Measurements from ENCODE around the gene PRKAA1. TPM values are rescaled to one million over a fixed set of nuclear protein-coding genes. Genes with fewer than 3 reads are reported as not detected.

Gene PRKAA1
- total and polyA plus RNA-seq, 2 of the 13 experiments (the other 11 are each of a cell fraction or from before 2014, with no cell fraction given), result 36.6 to 58.0 TPM

GRCh38 chr5:40834849-40835787 lies 36.9 kb upstream of the PRKAA1 start, which contains the start of gene RPL37 (continued):
- TF ChIP-seq ZNF629 (CRISPR knock-in tag; conservative IDR thresholded peaks at IDR 0.05) (peak; percentile 4; the same call in 1 of the 2 replicates), CHD2 (IDR thresholded peaks at IDR 0.05; ENCODE audit: low read depth, low read length) (peak; percentile 59), ZMAT3 (CRISPR knock-in tag; conservative IDR thresholded peaks at IDR 0.05) (peak; percentile 70; the same call in 1 of the 2 replicates), LCORL (IDR thresholded peaks at IDR 0.05) (peak; percentile 58; the same call in 1 of the 2 replicates), LCORL (CRISPR knock-in tag; IDR thresholded peaks at IDR 0.05) (peak; percentile 81), MED1 (CRISPR knock-in tag; IDR thresholded peaks at IDR 0.05) (peak; percentile 90), KDM5A (IDR thresholded peaks at IDR 0.05; ENCODE audit: borderline replicate concordance, low read length) (peak; percentile 79; the same call in 1 of the 2 replicates), TAF1 (CRISPR knock-in tag; IDR thresholded peaks at IDR 0.05) (peak; percentile 98), HNF4A (CRISPR knock-in tag; IDR thresholded peaks at IDR 0.05) (peak; percentile 45), FOXA1 (IDR thresholded peaks at IDR 0.05) (no peak), FOXA1 (CRISPR knock-in tag; IDR thresholded peaks at IDR 0.05) (peak; percentile 66), ZNF780A (CRISPR knock-in tag; IDR thresholded peaks at IDR 0.05) (0 out of 2 replicates have a peak, but pooled peaks have one; percentile 41), ZNF720 (CRISPR knock-in tag; IDR thresholded peaks at IDR 0.05) (no peak), CREB1 (IDR thresholded peaks at IDR 0.05) (peak; percentile 80), CREB1 (CRISPR knock-in tag; IDR thresholded peaks at IDR 0.05) (peak; percentile 81), HDAC1 (CRISPR knock-in tag; IDR thresholded peaks at IDR 0.05) (peak; percentile 93), ZNF891 (CRISPR knock-in tag; IDR thresholded peaks at IDR 0.05) (peak; percentile 83), MBD4 (IDR thresholded peaks at IDR 0.05; ENCODE audit: borderline replicate concordance, low read length) (no peak), NCOA5 (CRISPR knock-in tag; IDR thresholded peaks at IDR 0.05) (no peak), FOXK2 (IDR thresholded peaks at IDR 0.05) (0 out of 2 replicates have a peak, but pooled peaks have one; percentile 62), ZBTB14 (CRISPR knock-in tag; IDR thresholded peaks at IDR 0.05) (no peak), ZNF768 (CRISPR knock-in tag; IDR thresholded peaks at IDR 0.05) (peak; percentile 90), HOXA5 (CRISPR knock-in tag; IDR thresholded peaks at IDR 0.05) (peak; percentile 93; the same call in 1 of the 2 replicates), HBP1 (CRISPR knock-in tag; IDR thresholded peaks at IDR 0.05; ENCODE audit: low read depth) (peak; percentile 94), EED (CRISPR knock-in tag; IDR thresholded peaks at IDR 0.05) (peak; percentile 96), HNF1A (IDR thresholded peaks at IDR 0.05; ENCODE audit: low read depth) (peak; percentile 44; the same call in 1 of the 2 replicates), HNF1A (CRISPR knock-in tag; IDR thresholded peaks at IDR 0.05; ENCODE audit: borderline replicate concordance) (peak; percentile 88)

Measured in HepG2 (cell line).